ENCODE measurements around the gene SERPINH1.

DNA sequence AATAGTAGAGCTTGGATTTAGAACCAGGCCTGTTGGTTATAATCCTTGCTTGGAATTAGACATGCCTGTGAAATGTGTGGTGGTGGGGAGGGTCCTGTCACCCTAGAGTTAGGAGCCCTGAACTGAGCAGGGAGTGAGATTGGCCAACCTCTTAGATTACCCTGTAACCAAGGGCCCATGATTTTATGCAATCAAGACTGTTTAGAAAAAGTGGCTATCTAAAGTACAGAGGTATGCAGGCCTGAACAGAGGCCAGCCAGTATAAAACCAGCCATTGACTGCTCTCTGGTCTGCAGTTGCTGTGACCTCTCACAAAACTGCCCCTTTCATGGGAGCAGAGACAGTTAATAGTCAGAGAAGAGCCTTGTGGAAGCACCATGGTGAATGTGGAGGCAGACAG, 36.2 kb downstream of the SERPINH1 start:
- no peak for TF ChIP-seq CTCF (IDR thresholded peaks at IDR 0.05)
- no peak for TF ChIP-seq POLR2A (IDR thresholded peaks at IDR 0.05)
